K562 (cell line): ENCODE data around the gene DAPK3. TPM values are rescaled to one million over a fixed set of nuclear protein-coding genes. Genes with fewer than 3 reads are reported as not detected.

ENCODE experiments used
- ARHGAP35 ChIP-seq: fragments of 450-650 bp; IDR thresholded peaks from 2 replicates; pipeline ENCODE4 v1.6.1; 2018; ENCODE audit not compliant: partially characterized antibody
- CBFA2T2 ChIP-seq: fragments of 450-650 bp; conservative IDR thresholded peaks from 2 replicates; pipeline ENCODE4 v1.6.1; 2017; ENCODE audit warnings: mild to moderate bottlenecking
- ETS2 ChIP-seq: IDR thresholded peaks from 2 replicates; pipeline ENCODE4 v1.6.1; 2016; ENCODE audit warnings: borderline replicate concordance, missing genetic modification characterization, mild to moderate bottlenecking, moderate library complexity, missing compliant biosample characterization; ENCODE audit not compliant: poor library complexity, severe bottlenecking
- FOS ChIP-seq: IDR thresholded peaks from 3 replicates; pipeline ENCODE4 v1.6.1; 2011; ENCODE audit not compliant: insufficient read length; ENCODE audit errors: extremely low read depth
- HMGXB4 ChIP-seq: sonication (generic); formaldehyde crosslinking; IDR thresholded peaks from 2 replicates; pipeline ENCODE4 v1.8.1; 2023; ENCODE audit warnings: mild to moderate bottlenecking, missing genetic modification reagents
- HNRNPH1 ChIP-seq: fragments of 200-400 bp; formaldehyde crosslinking; optimal IDR thresholded peaks from 2 replicates; pipeline ENCODE3; 2017; ENCODE audit warnings: low read depth, mild to moderate bottlenecking, low read length, moderate library complexity
- KHSRP ChIP-seq: fragments of 450-650 bp; IDR thresholded peaks from 2 replicates; pipeline ENCODE4 v1.6.1; 2017
- LCOR ChIP-seq: sonication (generic); formaldehyde crosslinking; IDR thresholded peaks from 2 replicates; pipeline ENCODE4 v1.8.0; 2022; ENCODE audit warnings: mild to moderate bottlenecking, missing genetic modification reagents
- NR3C1 ChIP-seq: sonication (generic); formaldehyde crosslinking; IDR thresholded peaks from 2 replicates; pipeline ENCODE4 v1.8.1; 2022; ENCODE audit warnings: missing genetic modification reagents
- PCBP1 ChIP-seq: fragments of 200-400 bp; formaldehyde crosslinking; IDR thresholded peaks from 2 replicates; pipeline ENCODE4 v1.6.1; 2018; ENCODE audit warnings: mild to moderate bottlenecking, low read depth, low read length; ENCODE audit not compliant: poor library complexity, severe bottlenecking
- PHF20 ChIP-seq: fragments of 450-650 bp; IDR thresholded peaks from 2 replicates; pipeline ENCODE4 v1.6.1; 2018; ENCODE audit not compliant: partially characterized antibody
- POLR3G ChIP-seq: IDR thresholded peaks from 2 replicates; pipeline ENCODE4 v1.6.1; 2011; ENCODE audit not compliant: insufficient read length, insufficient replicate concordance; ENCODE audit errors: extremely low read depth
- SETDB1 ChIP-seq: IDR thresholded peaks from one replicate; pipeline ENCODE4 v1.6.1; 2012; ENCODE audit warnings: low read length, control low read depth, inconsistent platforms
- SMARCB1 ChIP-seq: IDR thresholded peaks from 2 replicates; pipeline ENCODE4 v1.6.1; 2011; ENCODE audit warnings: improper control_type of control experiment, low read depth; ENCODE audit not compliant: insufficient read length
- XRCC5 ChIP-seq: fragments of 200-400 bp; formaldehyde crosslinking; IDR thresholded peaks from 2 replicates; pipeline ENCODE4 v1.6.1; 2017; ENCODE audit warnings: low read depth, mild to moderate bottlenecking, low read length
- ZNF124 ChIP-seq: sonication (generic); formaldehyde crosslinking; IDR thresholded peaks from 2 replicates; pipeline ENCODE4 v1.8.1; 2022; ENCODE audit warnings: missing genetic modification reagents
- ZNF3 ChIP-seq: fragments of 250-450 bp; sonication (Bioruptor Pico); IDR thresholded peaks from 2 replicates; pipeline ENCODE4 v1.5.0; 2021; ENCODE audit warnings: mild to moderate bottlenecking, moderate library complexity
- ZNF609 ChIP-seq: sonication (generic); formaldehyde crosslinking; IDR thresholded peaks from 2 replicates; pipeline ENCODE4 v1.8.1; 2023; ENCODE audit warnings: missing genetic modification reagents, mild to moderate bottlenecking, borderline replicate concordance
- ZSCAN29 ChIP-seq: fragments of 450-650 bp; IDR thresholded peaks from 2 replicates; pipeline ENCODE4 v1.6.1; 2017
- polyA plus RNA-seq, 8 experiments: library from polyadenylated mRNA; depleted of rRNA in 4 of 8; stranded (reverse) in 5 of 8; unstranded in 3 of 8; fragments of >200 nt; fragmentation: Nextera tagmentation in 2 of 8; fragmentation: Illumina TruSeq in 1 of 8; extraction: Ambion mirVana in 2 of 8; extraction: Trizol in 1 of 8; gene quantifications; 2 replicates each; pipeline versions ENCODE4 v1.2.1 to v1.2.3, GENCODE V29; 2011 to 2014; ENCODE audit warnings: inconsistent platforms in 1 of 8, missing spikeins in 1 of 8
- total RNA-seq, 7 experiments: library from RNA; depleted of rRNA in 6 of 7; stranded (reverse); fragments of >200 nt in 6 of 7; fragmentation: Illumina TruSeq in 2 of 7; extraction: Trizol in 2 of 7; gene quantifications; 2 replicates each; pipeline versions ENCODE4 v1.2.1 to v1.2.3, GENCODE V29; 2011 to 2021; ENCODE audit warnings: low replicate concordance in 1 of 7
- TF ChIP-seq, protein P1 (sequence below): fragments of 450-650 bp; IDR thresholded peaks from 2 replicates; pipeline ENCODE4 v1.6.1; 2016
- TF ChIP-seq, protein P2 (sequence below): IDR thresholded peaks from 3 replicates; pipeline ENCODE4 v1.6.1; 2011; ENCODE audit warnings: borderline replicate concordance, mild to moderate bottlenecking; ENCODE audit not compliant: insufficient read length, insufficient read depth

DAPK3 gene
- total and polyA plus RNA-seq, 9 of the 15 experiments (the other 6 are each of a cell fraction or from before 2014, with no cell fraction given): 0.14 to 63.4 (median 25.0) TPM

DNA sequence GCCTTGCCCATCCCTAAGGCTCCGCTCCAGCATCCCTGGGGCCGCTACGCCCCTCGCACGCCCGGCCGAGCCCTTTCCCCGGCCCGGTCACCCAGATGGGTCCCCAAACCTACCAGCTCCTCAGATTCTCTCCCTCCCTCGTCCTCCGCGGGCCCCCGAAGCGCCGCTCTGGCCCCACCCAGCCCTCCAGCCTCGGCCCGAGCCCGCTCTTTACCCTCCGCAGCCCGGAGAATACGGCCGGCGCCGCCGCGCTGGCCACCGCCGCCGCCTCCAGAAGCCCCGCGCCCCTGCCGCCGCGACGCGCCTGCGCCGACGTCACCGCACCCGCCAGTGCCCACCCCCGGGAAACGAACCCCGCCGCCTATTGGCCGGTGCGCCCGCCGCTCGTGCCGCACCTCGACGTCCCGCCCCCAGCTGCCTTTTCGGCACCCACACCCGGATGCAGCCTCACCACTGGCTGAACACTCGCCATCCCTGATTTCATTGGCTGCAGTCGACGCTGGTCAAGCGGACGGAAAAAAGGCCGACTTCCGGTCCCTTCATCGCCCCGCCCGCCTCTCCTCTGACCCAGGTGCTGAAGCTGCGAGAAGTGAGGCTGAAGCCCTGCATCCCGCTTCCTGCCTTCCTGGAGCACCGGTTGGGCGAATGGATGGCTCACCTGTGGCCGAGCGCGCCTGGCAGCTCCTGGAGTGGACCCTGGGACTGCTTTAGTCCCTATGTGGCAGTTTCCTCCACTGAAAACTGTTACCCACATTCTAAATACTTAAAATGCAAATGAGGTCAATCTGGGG, at the start of gene DAPK3 (continued):
- no peak for TF ChIP-seq KHSRP
- TF ChIP-seq SMARCB1: no peak
- no peak for TF ChIP-seq CBFA2T2
- TF ChIP-seq, protein P1, sequence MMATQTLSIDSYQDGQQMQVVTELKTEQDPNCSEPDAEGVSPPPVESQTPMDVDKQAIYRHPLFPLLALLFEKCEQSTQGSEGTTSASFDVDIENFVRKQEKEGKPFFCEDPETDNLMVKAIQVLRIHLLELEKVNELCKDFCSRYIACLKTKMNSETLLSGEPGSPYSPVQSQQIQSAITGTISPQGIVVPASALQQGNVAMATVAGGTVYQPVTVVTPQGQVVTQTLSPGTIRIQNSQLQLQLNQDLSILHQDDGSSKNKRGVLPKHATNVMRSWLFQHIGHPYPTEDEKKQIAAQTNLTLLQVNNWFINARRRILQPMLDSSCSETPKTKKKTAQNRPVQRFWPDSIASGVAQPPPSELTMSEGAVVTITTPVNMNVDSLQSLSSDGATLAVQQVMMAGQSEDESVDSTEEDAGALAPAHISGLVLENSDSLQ: peak; percentile 99
- TF ChIP-seq HNRNPH1: no peak
- no peak for TF ChIP-seq NR3C1 (CRISPR knock-in tag)
- TF ChIP-seq XRCC5: no peak
- no peak for TF ChIP-seq PCBP1
- no peak for TF ChIP-seq ZSCAN29
- TF ChIP-seq, protein P2, sequence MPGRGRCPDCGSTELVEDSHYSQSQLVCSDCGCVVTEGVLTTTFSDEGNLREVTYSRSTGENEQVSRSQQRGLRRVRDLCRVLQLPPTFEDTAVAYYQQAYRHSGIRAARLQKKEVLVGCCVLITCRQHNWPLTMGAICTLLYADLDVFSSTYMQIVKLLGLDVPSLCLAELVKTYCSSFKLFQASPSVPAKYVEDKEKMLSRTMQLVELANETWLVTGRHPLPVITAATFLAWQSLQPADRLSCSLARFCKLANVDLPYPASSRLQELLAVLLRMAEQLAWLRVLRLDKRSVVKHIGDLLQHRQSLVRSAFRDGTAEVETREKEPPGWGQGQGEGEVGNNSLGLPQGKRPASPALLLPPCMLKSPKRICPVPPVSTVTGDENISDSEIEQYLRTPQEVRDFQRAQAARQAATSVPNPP: no peak
- no peak for TF ChIP-seq ZNF3 (CRISPR knock-in tag)
- no peak for TF ChIP-seq POLR3G
- TF ChIP-seq ETS2: no peak
- no peak for TF ChIP-seq ZNF124 (CRISPR knock-in tag)
- no peak for TF ChIP-seq ZNF609 (CRISPR knock-in tag)
- TF ChIP-seq PHF20: peak; percentile 15
- no peak for TF ChIP-seq SETDB1
- TF ChIP-seq FOS: peak; percentile 94
- TF ChIP-seq LCOR (CRISPR knock-in tag): no peak
- peak; percentile 82; the same call in 1 of the 2 replicates for TF ChIP-seq HMGXB4 (CRISPR knock-in tag)
- no peak for TF ChIP-seq ARHGAP35
